HCT116 (cell line): ENCODE data around the gene SIN3A. TPM values are rescaled to one million over a fixed set of nuclear protein-coding genes. Genes with fewer than 3 reads are reported as not detected.
A peak's percentile ranks its signal among the peaks of the same experiment; 100 is the strongest.

Source experiments
- ATAC-seq: fragments of 200-7000 bp; cut with Tn5 transposase; 2 replicates; pipeline ENCODE4 v1.9.1; 2020; ENCODE audit warnings: mild to moderate bottlenecking, moderate library complexity
- BruUV-seq: library from RNA; stranded (reverse); fragments of 400-500 nt; replicated peaks from 2 replicates; lab custom pipeline; 2021; lab: Mats Ljungman, UMichigan
- CTCF ChIA-PET: fragments of 300-600 bp; sonication (Branson Sonifier 250); formaldehyde crosslinking; loops from one replicate; lab custom pipeline; 2021; ENCODE audit warnings: antibody characterized with exemption; lab: Charles Lee
- POLR2A ChIA-PET: fragments of 300-600, 350-600 bp; sonication (Branson Sonifier 250); formaldehyde crosslinking; loops from one replicate; lab custom pipeline; 2021; ENCODE audit warnings: antibody characterized with exemption; lab: Charles Lee
- RAD21 ChIA-PET, 2 experiments: fragments of 300-600 bp; sonication (Branson Sonifier 250); formaldehyde crosslinking; loops; one replicate each; lab custom pipeline; 2023; ENCODE audit warnings: low total read pairs in 2 of 2; ENCODE audit not compliant: uncharacterized antibody in 2 of 2, unreplicated experiment in 2 of 2, low non-redundant PET in 1 of 2; lab: Charles Lee
- DNase-seq: peaks from one replicate; pipeline ENCODE4 v3.0.0-alpha.2; 2010; ENCODE audit warnings: low read depth, low spot score
- H2AFZ ChIP-seq: fragments of 200-600 bp; shearing (Covaris generic), sonication (generic); 2 replicates; pipeline ENCODE4 v1.6.1; 2017; ENCODE audit warnings: low read depth, mixed run types, mixed read lengths, antibody characterized with exemption, low read length; ENCODE audit not compliant: poor library complexity, severe bottlenecking
- H3K27ac ChIP-seq: 2 replicates; pipeline ENCODE4 v1.5.1; 2012; ENCODE audit warnings: low read depth, low read length
- H3K27me3 ChIP-seq: fragments of 200-600 bp; sonication (generic); 2 replicates; pipeline ENCODE4 v1.6.1; 2016; ENCODE audit warnings: mixed run types, low read length, mixed read lengths; ENCODE audit not compliant: insufficient read depth
- H3K36me3 ChIP-seq, 2 experiments: fragments of 200-500 bp in 1 of 2; fragments of 200-600 bp in 1 of 2; sonication (Bioruptor generic) in 1 of 2; sonication (generic) in 1 of 2; 2 replicates each; pipeline versions ENCODE4 v1.5.1 to v1.6.1; 2014 to 2016; ENCODE audit warnings: low read length in 2 of 2, inconsistent platforms in 1 of 2, mixed read lengths in 1 of 2, mixed run types in 1 of 2; ENCODE audit not compliant: insufficient read depth in 2 of 2, control insufficient read depth in 1 of 2
- H3K4me1 ChIP-seq, 2 experiments: fragments of 200-600 bp in 1 of 2; sonication (generic) in 1 of 2; 2 replicates each; pipeline versions ENCODE4 v1.5.1 to v1.6.1; 2012 to 2017; ENCODE audit warnings: low read length in 2 of 2, inconsistent platforms in 1 of 2, mild to moderate bottlenecking in 1 of 2, mixed read lengths in 1 of 2, mixed run types in 1 of 2, moderate library complexity in 1 of 2; ENCODE audit not compliant: insufficient read depth in 2 of 2, control insufficient read depth in 1 of 2
- H3K4me2 ChIP-seq: fragments of 200-600 bp; sonication (generic); 2 replicates; pipeline ENCODE4 v1.6.1; 2017; ENCODE audit warnings: mixed run types, low read length, mixed read lengths
- H3K4me3 ChIP-seq, 2 experiments: fragments of 200-600 bp in 1 of 2; sonication (generic) in 1 of 2; replicated peaks in 1 of 2; 2 replicates each; pipeline ENCODE4 v1.5.1; 2011 to 2016; ENCODE audit warnings: low read length in 2 of 2, control low read depth in 1 of 2, low read depth in 1 of 2, mild to moderate bottlenecking in 1 of 2, mixed read lengths in 1 of 2, mixed run types in 1 of 2
- H3K79me2 ChIP-seq: fragments of 200-600 bp; sonication (generic); 2 replicates; pipeline ENCODE4 v1.6.1; 2017; ENCODE audit warnings: mild to moderate bottlenecking, mixed run types, low read length, moderate library complexity, mixed read lengths; ENCODE audit not compliant: insufficient read depth
- H3K9ac ChIP-seq: fragments of 200-600 bp; sonication (generic); 2 replicates; pipeline ENCODE4 v1.6.1; 2016; ENCODE audit warnings: low read length, mixed read lengths
- H3K9me2 ChIP-seq: fragments of 200-600 bp; sonication (generic), shearing (Covaris generic); 2 replicates; pipeline ENCODE4 v1.6.1; 2017; ENCODE audit warnings: mixed run types, mild to moderate bottlenecking, moderate library complexity; ENCODE audit not compliant: insufficient read depth
- H3K9me3 ChIP-seq, 2 experiments: fragments of 200-500 bp in 1 of 2; fragments of 200-600 bp in 1 of 2; sonication (Bioruptor generic) in 1 of 2; sonication (generic) in 1 of 2; 2 replicates each; pipeline ENCODE4 v1.6.1; 2014 to 2017; ENCODE audit warnings: low read length in 2 of 2, mixed read lengths in 2 of 2, inconsistent platforms in 1 of 2, low read depth in 1 of 2, mild to moderate bottlenecking in 1 of 2, mixed run types in 1 of 2, moderate library complexity in 1 of 2; ENCODE audit not compliant: control insufficient read depth in 1 of 2, insufficient read depth in 1 of 2
- H4K20me1 ChIP-seq: fragments of 200-600 bp; sonication (generic), shearing (Covaris generic); 2 replicates; pipeline ENCODE4 v1.6.1; 2017; ENCODE audit warnings: mixed run types, mild to moderate bottlenecking, moderate library complexity; ENCODE audit not compliant: insufficient read depth
- POLR2A ChIP-seq: IDR thresholded peaks from 2 replicates; pipeline ENCODE4 v1.7.0; 2011; ENCODE audit warnings: borderline replicate concordance; ENCODE audit not compliant: insufficient read depth, insufficient read length; ENCODE audit errors: extremely low read depth
- POLR2AphosphoS5 ChIP-seq: IDR thresholded peaks from 2 replicates; pipeline ENCODE4 v1.6.1; 2011; ENCODE audit warnings: mild to moderate bottlenecking, low read depth, low read length, moderate library complexity
- SIN3A ChIP-seq: IDR thresholded peaks from 2 replicates; pipeline ENCODE4 v1.6.1; 2012; ENCODE audit warnings: low read depth
- SP1 ChIP-seq: IDR thresholded peaks from 2 replicates; pipeline ENCODE4 v1.6.1; 2012; ENCODE audit warnings: low read depth
- ZFX ChIP-seq: fragments of 450-650 bp; IDR thresholded peaks from 2 replicates; pipeline ENCODE4 v1.6.1; 2017
- intact Hi-C: fragments of 100-400 bp; cut with micrococcal nuclease; formaldehyde crosslinking; loops from 2 replicates; pipeline ENCODE4 v1.10.0; 2022
- total RNA-seq: library from RNA; stranded (reverse); gene quantifications from one replicate; pipeline ENCODE4 v1.2.1, GENCODE V29; 2021; ENCODE audit not compliant: unreplicated experiment
- TF ChIP-seq, protein P1 (sequence below): IDR thresholded peaks from 2 replicates; pipeline ENCODE4 v1.6.1; 2012; ENCODE audit warnings: low read depth

The SIN3A gene
- total RNA-seq, 1 experiment from 2014 or later: 70.1 TPM

DNA sequence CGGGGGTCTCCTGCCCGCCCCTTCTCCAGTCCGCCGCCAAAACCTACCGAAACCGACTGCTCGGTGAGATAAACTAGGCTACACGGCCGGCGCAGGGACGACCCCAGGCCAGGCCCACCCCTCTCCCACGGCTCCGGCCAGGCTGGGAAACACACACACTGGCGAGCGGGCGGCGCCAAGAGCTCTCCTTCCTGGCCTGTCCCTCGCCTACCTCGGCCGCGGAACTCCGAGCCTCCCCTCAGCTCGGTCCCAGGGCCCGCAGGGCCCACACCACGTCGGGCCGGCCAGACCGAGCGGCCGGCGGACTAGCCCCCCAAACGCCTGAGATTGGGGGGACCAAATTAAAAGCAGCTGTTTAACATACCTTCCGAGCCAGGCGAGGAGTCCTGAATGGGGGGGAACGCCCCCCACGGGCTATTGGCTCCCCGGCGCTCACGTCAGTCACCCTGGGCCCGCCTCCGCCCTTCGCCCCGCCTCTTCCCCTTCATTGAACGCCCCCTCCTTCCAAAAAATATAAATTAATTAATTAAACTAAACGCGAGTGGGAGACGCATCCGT lies 4.0 kb upstream of the SIN3A start:
- ChIA-PET RAD21 (interaction anchor here in 1 of 2 experiments (1.0 kb wide), 1 partner anchor 185 kb away, joined by 3 read pairs; the partner anchor contains the start of gene IMP3), CTCF (interaction anchor here (0.5 to 1.2 kb wide), 2 partner anchors 87 to 270 kb away, joined by 3 to 5 read pairs; no protein-coding TSS in a partner anchor), POLR2A (interaction anchor here (0.7 to 1.6 kb wide), 5 partner anchors 10 to 217 kb away, joined by 3 to 8 read pairs (median 5); partner anchors contain the start of genes IMP3 and MAN2C1)
- H3K36me3 ChIP-seq: no peaks in the 10 kb centered on the region
- H3K4me2 ChIP-seq: peak overlapping the region; percentile 73
- DNase-seq (peak; percentile 53), ATAC-seq (no peak)
- H3K79me2 ChIP-seq: peaks cover 23% of the 10 kb centered on the region
- BruUV-seq: TSS peak; percentile 40
- TF ChIP-seq SP1 (no peak), POLR2A (peak; percentile 7), ZFX (peak; percentile 42), SIN3A (no peak), POLR2AphosphoS5 (peak; percentile 49; the same call in 1 of the 2 replicates)
- TF ChIP-seq, protein P1, sequence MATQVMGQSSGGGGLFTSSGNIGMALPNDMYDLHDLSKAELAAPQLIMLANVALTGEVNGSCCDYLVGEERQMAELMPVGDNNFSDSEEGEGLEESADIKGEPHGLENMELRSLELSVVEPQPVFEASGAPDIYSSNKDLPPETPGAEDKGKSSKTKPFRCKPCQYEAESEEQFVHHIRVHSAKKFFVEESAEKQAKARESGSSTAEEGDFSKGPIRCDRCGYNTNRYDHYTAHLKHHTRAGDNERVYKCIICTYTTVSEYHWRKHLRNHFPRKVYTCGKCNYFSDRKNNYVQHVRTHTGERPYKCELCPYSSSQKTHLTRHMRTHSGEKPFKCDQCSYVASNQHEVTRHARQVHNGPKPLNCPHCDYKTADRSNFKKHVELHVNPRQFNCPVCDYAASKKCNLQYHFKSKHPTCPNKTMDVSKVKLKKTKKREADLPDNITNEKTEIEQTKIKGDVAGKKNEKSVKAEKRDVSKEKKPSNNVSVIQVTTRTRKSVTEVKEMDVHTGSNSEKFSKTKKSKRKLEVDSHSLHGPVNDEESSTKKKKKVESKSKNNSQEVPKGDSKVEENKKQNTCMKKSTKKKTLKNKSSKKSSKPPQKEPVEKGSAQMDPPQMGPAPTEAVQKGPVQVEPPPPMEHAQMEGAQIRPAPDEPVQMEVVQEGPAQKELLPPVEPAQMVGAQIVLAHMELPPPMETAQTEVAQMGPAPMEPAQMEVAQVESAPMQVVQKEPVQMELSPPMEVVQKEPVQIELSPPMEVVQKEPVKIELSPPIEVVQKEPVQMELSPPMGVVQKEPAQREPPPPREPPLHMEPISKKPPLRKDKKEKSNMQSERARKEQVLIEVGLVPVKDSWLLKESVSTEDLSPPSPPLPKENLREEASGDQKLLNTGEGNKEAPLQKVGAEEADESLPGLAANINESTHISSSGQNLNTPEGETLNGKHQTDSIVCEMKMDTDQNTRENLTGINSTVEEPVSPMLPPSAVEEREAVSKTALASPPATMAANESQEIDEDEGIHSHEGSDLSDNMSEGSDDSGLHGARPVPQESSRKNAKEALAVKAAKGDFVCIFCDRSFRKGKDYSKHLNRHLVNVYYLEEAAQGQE: no peak
- H4K20me1 ChIP-seq: no peaks in the 10 kb centered on the region; the same call in 1 of the 2 replicates
- no peaks in the 10 kb centered on the region for H3K27me3 ChIP-seq
- peak overlapping the region; percentile 44 for H2AFZ ChIP-seq
- peak overlapping the region; percentile 92 to 97 for H3K4me3 ChIP-seq
- H3K9ac ChIP-seq: peak overlapping the region; percentile 97
- no peaks in the 10 kb centered on the region for H3K9me2 ChIP-seq
- intact Hi-C loops: loop anchor here (1.0 kb wide), 1 partner anchor 185 kb away; the partner anchor contains the start of gene IMP3
- H3K9me3 ChIP-seq: no peaks in the 10 kb centered on the region
- H3K27ac ChIP-seq: peak overlapping the region; percentile 62
- H3K4me1 ChIP-seq: peaks cover 0 to 28% of the 10 kb centered on the region in 2 experiments; a peak in 2 of 4 replicates
